Suppressor macrophage (primary cell): ENCODE measurements around the gene SOX13.

ENCODE experiments used
- DNase-seq, 4 experiments: peaks; one replicate each; pipeline ENCODE4 v3.0.0-alpha.2; 2020 to 2022

SOX13 gene

DNA sequence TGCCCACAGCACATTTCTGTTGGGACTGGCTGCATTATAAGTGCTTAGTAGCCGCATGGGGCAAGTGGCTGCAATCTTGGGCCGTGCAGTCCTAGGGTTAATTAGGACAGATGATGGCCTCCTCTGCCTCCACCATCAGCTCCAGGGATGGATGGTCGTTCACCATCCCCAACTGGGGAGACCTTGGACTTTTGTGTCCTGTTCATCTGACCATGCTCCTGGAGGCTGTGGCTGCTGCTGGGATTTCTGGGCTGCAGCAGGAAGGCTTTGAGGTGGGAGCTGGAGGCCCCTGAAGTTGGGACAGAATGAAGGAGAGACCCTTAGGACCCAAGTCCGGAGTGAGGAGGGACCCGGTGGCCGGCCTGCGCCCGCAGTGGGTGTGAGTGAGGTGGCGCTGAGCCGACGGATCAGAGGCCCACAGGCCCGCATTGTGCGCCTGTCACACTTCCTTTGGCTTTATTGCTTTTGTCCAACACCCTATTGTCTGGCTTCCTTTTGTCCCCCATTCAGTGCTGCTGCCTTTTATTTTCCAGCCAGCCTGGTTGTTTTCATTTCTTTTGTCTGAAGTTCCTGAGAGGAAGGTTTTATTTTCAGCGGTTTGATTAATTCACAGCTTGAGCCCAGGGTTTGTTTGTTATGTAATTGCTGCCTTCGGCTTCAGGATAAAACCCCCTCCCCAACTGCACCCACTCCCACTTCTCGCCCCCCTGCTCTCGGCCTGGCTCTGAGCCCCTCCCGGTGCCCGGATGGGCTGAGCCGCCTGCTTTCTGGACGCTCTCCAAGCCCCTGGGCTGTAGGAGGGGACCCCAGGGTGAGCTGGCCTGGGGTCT, 35.6 kb downstream of the SOX13 start:
- no peak for DNase-seq

DNA sequence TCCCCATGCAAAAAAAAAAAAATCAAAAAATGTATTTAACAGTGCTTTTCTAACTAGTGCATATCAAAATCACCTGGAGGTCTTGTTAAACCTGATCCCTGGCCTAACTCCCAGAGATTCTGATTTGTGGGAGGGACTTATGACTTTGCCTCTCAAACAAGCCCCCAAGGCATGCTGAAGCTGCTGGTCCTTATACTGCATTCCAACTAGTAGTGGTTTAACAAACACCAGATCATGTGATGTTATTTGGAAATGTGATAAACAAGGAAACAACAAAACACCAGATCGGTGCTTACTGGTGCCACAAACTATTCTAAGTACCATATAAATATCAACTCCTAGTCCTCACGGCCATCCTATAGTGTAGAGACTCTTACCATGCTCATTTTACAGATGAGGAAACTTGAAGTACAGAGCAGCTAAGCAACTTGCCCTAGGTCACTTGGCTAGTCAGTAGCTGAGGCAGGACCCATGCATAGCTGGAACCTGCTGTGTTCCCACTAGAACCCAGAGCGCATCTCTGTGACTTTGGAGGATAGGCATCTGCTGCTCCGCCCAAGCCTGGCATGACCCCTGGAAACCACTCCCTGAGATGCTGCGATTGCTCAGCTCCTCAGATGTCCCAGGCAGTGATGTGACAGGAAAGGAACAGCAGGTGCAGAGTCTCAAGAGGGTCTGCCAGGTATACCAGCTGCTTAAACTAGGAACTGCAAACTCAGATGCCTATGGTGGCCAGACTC, 38.1 kb downstream of the SOX13 start:
- no peak for DNase-seq

DNA sequence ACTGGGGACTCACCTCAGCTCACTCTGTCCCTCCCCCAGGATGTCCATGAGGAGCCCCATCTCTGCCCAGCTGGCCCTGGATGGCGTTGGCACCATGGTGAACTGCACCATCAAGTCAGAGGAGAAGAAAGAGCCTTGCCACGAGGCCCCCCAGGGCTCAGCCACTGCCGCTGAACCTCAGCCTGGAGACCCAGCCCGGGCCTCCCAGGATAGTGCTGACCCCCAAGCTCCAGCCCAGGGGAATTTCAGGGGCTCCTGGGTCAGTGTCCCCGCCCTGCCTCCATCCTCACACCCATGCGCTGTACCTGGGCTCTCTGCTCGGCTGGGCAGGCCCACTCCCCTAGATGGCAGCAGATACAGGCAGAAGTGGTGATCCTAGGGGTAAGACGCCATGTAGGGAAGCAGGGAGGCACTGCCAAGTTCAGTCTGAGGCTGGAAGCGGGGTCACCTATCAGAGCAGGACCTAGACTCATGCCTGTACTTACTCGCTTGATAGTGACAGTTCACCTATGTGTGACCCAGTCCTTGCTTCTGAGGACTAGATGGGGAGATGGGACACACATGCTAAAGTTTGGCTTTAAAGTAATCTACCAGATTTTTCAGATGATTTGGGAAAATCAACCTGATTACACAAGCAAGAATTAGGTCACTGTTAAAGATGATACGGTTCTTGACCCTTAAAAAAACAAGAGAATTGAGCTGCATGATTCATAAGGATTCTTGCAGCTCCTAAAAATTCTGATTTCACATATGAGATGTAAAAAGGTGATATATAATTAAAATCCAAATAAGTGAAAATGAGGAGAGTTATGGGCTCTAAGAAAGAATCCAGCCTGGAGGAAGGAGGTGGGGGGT, 40.2 kb downstream of the SOX13 start:
- peak in 2 of 4 experiments; percentile 9 to 26 for DNase-seq

DNA sequence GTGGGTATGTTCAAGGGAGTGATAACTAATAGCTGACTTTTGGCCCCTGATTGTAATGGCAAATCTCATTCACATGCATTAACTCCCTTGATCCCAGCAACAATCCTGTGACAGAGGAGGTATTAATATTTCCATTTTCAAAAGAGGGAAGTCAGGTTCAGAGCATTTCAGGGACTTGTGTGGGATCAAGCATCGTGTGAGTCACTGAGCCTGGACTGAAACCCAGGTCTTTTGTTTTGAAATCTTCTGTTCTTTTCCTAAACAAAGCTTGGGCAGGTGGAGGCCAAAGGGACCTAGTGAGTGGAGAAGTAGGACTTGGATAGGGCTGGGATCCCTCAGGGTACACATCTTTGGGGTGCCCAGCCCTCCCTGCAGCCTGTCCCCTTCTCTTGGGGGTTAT, 41.0 kb downstream of the SOX13 start:
- DNase-seq, result peak; percentile 52 to 74 (median 69)

DNA sequence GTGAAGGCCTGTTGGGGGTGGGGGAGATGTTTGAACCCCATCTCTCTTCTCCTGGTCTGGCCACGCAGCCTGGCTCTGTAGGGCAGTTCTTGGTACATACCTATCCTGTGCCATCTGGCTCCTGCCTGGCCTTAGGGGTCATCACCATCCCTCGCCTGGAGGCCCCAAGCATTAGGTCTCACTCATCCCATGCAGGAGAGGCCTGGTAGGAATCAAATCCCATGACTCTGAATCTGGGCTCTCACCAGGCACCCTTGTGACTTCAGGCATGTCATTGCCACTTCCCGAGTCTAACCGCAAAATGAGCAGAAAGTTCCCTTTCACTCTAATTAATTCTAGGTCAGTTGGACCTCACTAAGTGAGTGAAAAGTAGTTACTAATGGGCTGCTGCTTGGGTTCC, 41.7 kb downstream of the SOX13 start:
- peak; percentile 65 to 86 (median 82) for DNase-seq

DNA sequence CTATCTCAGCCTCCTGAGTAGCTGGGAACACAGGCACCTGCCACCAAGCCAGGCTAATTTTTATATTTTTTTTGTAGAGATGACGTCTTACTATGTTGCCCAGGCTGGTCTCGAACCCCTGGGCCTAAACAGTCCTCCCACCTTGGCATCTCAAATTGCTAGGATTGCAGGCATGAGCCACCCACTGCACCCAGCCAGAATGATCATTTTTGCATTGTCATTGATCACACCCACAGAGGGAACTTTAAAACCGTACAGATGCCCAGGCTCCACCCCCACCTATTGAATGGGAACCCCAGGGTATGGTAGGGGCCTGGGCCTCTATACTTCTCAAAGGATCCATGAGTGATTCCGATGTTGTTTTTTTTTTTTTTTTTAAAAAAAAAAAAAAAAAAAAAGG, 42.2 kb downstream of the SOX13 start:
- peak; percentile 28 to 61 (median 51) for DNase-seq

DNA sequence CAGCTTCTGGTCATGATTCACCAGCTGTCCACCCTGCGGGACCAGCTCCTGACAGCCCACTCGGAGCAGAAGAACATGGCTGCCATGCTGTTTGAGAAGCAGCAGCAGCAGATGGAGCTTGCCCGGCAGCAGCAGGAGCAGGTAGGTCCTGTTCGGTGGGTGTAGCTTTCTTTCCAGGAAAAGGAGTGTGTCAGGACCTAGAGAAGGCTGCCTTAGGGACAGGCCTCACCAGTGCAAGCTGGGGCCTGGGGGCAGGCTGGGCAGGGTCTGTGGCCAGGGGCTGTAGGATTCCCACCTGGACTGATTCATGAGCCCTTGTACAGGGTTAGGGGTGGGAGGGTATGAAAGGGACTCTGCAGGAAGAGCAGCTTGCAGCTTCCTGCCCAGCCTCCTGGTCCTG, 43.6 kb downstream of the SOX13 start:
- DNase-seq, result no peak

DNA sequence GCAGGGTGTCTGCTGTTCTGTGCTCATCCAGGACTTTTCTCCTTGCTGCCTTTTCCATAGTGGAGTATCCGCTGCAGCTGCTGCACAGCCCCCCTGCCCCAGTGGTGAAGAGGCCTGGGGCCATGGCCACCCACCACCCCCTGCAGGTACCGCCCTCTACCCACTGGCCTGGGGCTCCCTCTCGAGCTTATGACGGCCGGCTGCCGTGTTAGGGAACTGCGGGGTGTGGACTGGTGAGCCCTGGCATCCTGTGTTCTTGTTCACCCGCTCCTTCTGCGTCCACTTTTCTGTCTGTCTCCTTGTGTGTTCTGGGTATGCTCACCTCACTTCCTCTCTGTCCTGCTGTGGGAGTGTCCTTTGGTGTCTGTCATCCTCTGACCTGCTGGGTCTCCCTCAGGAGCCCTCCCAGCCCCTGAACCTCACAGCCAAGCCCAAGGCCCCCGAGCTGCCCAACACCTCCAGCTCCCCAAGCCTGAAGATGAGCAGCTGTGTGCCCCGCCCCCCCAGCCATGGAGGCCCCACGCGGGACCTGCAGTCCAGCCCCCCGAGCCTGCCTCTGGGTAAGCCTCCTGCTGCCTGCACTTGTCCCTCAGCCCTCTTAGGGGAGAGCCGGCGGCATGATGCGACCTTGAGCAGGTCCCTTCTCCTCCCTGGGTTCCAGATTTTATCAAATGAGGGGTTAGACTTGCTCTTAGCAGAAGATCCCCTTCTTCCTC, 49.1 kb downstream of the SOX13 start:
- DNase-seq, result no peak

DNA sequence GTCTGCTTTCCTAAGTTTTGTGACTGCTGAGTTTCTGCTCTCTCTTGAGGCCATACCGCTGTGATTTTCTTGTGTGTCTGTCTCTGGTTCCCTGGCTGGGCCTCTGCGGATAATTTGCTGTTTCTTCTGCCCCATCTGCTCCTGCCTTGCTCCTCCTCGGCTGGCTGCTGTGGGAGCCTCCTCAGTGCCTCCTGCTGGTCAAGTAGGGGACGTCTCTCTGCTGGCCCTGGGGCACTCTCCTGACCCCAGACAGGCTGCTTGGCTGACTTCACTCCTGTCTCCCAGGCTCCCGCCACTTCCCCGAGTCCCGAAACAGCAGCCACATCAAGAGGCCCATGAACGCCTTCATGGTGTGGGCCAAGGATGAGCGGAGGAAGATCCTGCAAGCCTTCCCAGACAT, 50.5 kb downstream of the SOX13 start:
- DNase-seq, result peak; percentile 32 to 62 (median 46)

DNA sequence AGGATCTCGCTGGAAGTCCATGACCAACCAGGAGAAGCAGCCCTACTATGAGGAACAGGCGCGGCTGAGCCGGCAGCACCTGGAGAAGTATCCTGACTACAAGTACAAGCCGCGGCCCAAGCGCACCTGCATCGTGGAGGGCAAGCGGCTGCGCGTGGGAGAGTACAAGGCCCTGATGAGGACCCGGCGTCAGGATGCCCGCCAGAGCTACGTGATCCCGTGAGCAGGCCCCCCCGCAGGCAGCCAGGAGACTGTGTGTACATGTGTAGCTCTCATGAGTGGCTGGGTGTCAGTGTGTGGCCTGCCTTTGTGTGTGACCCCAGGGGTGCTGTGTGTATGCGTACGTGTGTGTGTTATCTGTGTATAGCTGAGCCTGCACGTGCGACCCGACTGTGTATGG, 51.7 kb downstream of the SOX13 start:
- no peak for DNase-seq

DNA sequence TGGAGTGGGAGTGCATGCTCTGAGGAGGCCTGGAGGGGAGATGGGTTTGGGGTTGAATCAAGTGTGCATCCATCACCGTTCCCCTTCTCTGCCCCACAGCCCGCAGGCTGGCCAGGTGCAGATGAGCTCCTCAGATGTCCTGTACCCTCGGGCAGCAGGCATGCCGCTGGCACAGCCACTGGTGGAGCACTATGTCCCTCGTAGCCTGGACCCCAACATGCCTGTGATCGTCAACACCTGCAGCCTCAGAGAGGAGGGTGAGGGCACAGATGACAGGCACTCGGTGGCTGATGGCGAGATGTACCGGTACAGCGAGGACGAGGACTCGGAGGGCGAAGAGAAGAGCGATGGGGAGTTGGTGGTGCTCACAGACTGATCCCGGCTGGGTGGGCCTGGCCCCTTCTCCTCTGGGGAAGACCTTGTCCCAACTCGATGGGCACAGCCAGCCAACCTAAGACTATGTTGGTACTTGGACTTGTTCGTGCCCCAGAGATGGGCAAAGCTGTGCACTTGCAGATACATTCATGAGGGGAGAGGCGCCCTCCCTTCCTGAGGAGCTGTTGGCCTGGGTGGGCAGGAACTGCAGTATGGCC, 52.9 kb downstream of the SOX13 start:
- no peak for DNase-seq

DNA sequence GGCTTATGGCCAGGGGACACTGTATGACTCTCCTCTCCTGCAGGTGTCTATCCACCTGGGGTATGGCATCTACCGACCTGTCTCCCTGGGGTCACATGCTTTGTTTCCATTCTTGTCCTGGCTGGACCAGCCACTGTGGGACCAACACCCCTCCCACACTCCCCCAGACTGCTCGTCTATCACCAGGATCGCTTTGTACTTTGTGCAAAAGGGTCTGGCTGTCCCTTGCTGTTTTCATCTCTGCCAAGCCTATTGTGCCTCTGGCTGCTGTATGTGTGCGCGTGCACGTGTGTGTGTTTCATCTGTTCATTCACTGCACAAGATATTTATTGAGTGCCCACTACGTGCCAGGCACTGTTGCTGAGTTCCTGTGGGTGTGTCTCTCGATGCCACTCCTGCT, 53.5 kb downstream of the SOX13 start:
- DNase-seq, result no peak

DNA sequence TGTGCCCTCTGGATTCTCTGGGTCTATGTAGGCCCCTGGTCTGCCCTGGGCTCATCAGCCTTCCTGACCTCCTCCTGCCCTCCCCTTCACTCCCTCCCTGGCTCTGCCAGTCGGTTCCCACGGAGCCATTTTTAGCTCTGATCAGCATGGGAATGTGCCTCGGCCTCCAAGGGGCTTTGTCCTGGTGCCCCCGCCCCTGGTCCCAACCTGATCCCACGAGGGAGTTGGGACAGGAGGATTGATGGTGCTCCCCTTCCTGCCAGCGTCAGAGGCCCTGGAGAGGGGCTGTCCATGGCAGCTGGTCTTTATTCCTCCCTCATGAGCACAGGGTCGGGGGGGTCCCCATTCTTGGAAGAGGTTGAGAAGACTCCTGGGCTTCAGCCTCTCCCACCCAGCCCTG, 54.0 kb downstream of the SOX13 start:
- no peak for DNase-seq

DNA sequence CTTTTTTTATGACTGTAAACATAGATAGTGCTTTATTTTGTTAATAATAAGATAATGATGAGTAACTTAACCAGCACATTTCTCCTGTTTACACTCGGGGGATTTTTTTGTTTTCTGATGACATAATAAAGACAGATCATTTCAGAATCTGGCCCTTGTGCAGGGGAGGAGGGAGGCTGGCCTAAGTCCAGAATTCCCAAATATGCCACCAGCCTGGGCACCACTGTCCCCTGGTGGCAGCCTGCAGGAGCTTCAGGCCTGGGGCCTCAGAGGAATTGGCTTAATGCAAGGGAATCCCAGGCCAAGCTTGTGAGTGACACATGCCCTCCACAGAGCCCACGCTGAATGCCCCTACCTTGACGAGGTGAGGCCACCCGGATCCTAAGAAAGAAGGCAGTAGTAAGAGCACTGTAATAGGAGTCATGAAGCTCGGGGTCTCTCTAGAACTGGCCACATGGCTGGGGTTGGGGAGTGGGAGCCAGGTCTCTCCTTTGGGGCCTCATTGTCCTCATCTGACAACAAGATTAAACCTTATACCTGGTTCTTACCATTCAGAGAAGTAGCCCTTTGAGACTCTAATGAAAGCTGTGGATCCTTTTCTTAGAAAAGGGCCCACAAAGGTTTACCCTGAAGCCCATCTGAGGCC, 54.8 kb downstream of the SOX13 start:
- peak; percentile 76 to 87 (median 82) for DNase-seq

DNA sequence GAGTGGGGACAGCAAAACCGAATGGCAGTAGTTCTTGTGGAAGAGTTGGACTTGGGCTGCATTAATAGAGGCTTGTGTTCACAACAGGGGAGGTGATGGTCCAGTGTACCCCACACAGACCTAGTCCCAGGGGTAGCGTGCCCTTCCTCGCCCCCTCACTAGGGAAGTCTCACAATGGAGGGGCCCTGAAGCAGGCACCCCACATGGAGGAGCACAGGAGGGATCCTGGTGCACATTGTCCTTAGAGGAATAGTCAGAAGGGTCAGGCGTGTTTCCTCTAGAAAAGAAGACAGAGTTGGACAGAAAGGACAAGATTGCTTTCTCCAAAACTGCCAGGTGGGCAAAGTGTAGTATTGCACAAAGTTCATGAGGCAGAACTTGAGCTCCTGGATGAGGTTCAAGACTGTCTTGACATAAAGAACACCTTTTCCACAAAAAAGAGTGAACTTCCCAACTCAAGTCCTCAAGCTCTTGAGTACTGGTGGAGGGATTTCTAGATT, 55.6 kb downstream of the SOX13 start:
- DNase-seq, result no peak

DNA sequence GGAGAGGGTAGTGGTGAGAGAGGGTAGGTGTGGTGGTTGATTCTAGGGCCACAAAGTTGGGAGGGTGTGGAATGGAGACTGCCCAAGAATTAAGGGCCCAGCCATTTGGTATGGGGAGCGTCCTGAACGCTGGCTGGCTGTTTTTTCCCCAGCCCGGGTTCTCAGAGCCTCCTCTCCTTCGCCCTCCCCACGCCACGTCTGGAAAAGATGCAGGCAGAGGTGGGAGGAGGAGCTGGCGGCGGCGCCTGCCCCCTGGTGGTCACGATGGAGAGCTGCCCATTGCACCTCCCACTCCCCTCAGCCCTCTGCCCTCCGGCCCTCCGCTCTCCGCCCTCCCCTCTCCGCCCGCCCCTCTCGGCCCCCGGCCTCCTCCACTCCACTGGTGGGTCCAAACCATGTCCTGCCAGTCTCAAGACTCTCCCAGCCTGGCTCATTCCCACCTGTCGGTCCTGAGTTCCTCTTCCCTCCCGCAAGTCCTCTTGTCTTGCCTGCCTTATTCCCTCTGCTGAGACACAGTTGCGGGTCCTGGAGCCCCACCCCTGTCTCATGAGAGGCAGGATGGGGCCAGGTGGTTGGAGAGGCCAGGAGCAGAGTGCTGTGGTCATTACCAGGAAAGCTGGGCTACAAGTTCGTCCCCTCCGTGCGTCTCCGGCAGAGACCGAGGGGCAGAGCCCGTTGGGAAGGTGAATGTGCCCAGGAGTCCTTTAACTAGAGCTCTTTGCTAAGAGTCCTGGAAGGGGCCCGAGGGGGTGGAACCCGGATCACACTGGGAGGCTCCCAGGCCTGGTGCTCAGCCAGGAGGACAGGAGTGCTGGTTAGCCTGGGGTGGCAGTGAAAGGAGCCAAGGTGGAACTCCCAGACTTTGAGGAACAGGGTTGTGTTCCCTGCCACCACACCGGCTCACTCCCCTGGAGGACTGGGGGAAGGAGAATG, 56.3 kb downstream of the SOX13 start:
- DNase-seq, result peak; percentile 68 to 86 (median 74)

DNA sequence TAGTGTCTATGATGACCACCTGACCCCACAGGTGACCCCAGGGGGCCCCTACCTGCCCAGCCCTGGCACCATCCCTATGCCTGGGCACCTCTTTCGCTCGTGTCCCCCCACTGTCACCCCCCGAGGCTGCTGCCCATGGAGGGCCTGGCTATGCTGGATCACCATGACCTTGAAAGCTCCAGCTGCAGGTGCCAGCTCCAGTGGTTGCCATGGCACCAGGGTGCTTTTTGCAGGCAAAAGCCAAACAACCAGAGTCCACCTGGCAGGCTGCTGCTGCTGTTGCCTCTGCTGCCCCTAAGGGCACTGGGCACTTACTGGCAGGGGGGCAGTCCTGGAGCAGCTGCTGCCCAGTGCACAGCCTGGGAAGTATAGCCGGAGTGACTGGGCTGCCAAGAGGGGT, 57.3 kb downstream of the SOX13 start:
- no peak for DNase-seq

DNA sequence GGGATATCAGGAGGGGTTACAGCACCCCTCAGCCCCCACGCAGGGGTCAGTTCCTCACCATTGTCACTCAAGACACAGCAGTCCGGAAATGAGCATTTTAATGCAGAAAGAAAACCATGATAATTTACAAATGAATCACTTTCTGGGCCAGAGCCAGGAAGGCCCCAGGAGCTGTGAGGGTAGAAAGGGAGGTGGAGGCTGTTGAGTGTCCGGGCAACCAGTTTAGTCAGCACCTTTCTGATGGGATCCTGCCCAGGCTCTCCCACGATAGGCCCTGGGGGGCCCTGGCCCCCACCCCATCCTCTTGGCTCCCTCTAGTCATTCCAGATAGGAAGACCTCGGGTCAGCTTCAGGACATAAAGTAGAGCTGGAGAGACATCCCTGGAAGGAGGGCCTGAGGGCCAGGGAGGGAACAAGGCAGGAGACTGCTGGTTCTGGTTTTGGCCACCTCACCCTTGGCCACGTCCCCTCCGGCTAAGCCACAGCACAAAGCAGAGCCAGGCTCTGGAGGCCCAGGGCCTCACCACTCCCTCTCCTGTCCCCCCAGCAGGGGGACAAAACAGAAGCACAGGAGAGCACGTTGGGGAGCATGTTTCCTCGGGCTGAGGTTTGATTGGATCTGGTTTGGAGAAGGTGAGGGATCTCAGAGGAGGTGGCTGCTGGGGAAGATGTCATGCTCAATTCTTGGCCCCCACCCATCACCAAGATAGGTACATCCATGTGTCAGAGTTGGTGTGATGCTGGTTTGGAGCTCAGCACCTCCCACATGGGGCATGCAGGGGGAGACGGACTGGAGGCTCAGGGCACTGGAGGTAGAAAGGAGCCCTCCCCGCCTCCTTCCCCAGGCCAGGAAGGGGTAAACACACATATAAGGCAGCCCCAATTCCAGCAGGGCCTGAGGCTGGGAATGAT, 58.3 kb downstream of the SOX13 start:
- DNase-seq, result no peak

DNA sequence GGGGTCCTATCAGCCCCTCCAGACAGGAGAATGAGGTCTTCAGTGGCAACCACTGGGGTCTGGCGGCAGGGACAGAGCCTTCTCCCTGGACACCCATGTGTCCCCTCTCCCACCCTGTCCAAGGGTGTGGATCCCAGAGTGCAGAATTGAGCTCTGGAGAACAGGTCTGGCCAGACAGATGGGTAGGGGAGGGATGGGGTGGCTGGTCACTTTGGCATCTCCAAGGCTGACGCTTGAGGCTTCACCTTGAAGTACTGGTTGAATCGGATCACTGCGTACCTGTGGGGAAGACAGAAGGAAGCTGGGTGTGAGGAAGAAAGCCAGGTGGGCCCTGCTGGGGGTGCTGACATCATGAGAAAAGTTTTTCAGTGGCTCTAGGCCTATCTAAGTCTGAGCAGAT, 59.1 kb downstream of the SOX13 start:
- DNase-seq, result no peak
